AG04449 (cell line): ENCODE measurements around the gene KPNA2.
"Not testable (repeated sequence)": the region's sequence is repeated elsewhere in the genome, so short reads cannot be mapped to it uniquely, and the experiment has no call there.

Source experiments
- CTCF ChIA-PET: fragments of 350-600 bp; formaldehyde crosslinking; extraction: SDS; loops from one replicate; lab custom pipeline; 2021; ENCODE audit warnings: antibody characterized with exemption; lab: Yijun Ruan, JAX
- POLR2A ChIA-PET: fragments of 400-600, 350-600 bp; formaldehyde crosslinking; extraction: SDS; loops from one replicate; lab custom pipeline; 2020; ENCODE audit warnings: antibody characterized with exemption, inconsistent platforms; lab: Yijun Ruan, JAX
- DNase-seq: peaks from one replicate; pipeline ENCODE4 v3.0.0-alpha.2; 2010; ENCODE audit warnings: low read depth, low spot score
- H3K4me3 ChIP-seq: 2 replicates; pipeline ENCODE4 v1.5.1; 2011; ENCODE audit warnings: low read depth, mild to moderate bottlenecking, control low read depth, low read length
- CTCF ChIP-seq: IDR thresholded peaks from one replicate; pipeline ENCODE4 v1.5.1; 2011; ENCODE audit warnings: mild to moderate bottlenecking, moderate library complexity, low read length, control low read depth, inconsistent platforms; ENCODE audit not compliant: insufficient read depth; ENCODE audit errors: missing control alignments

Gene KPNA2

GRCh38 chr17:68080411-68081150 is 45.0 kb downstream of the KPNA2 start:
- ChIA-PET CTCF (no interaction called here), POLR2A (no interaction called here)
- DNase-seq = no peak
- no peak overlapping the region for H3K4me3 ChIP-seq
- no peak for TF ChIP-seq CTCF

- CTCF ChIA-PET = interaction anchor here (0.6 kb wide), 1 partner anchor 8 kb away, joined by 5 read pairs; no protein-coding TSS in a partner anchor
- POLR2A ChIA-PET, DNase-seq, H3K4me3 ChIP-seq: not testable (repeated sequence)
Observed at GRCh38 chr17:68081305-68082265, 46.0 kb downstream of the KPNA2 start.

GRCh38 chr17:68085771-68086381 is 50.3 kb downstream of the KPNA2 start:
- ChIA-PET CTCF (no interaction called here), POLR2A (no interaction called here)
- TF ChIP-seq CTCF = no peak
- no peak for DNase-seq
- no peak overlapping the region for H3K4me3 ChIP-seq

- CTCF ChIA-PET, DNase-seq, H3K4me3 ChIP-seq, POLR2A ChIA-PET: not testable (repeated sequence)
Observed at GRCh38 chr17:68086666-68087065, 51.1 kb downstream of the KPNA2 start.

GRCh38 chr17:68087131-68087623 is 51.6 kb downstream of the KPNA2 start:
- CTCF ChIA-PET, DNase-seq, H3K4me3 ChIP-seq: not testable (repeated sequence)
- POLR2A ChIA-PET = interaction anchor here (1.4 kb wide), 1 partner anchor 14 kb away, joined by 4 read pairs; no protein-coding TSS in a partner anchor

- POLR2A ChIA-PET = interaction anchor here (1.4 kb wide), 1 partner anchor 14 kb away, joined by 4 read pairs; no protein-coding TSS in a partner anchor
- DNase-seq = no peak
- H3K4me3 ChIP-seq = no peak overlapping the region
- no peak for TF ChIP-seq CTCF
- CTCF ChIA-PET = no interaction called here
Observed at GRCh38 chr17:68087851-68088250, 52.3 kb downstream of the KPNA2 start.

GRCh38 chr17:68089881-68090280 is 54.3 kb downstream of the KPNA2 start:
- CTCF ChIA-PET = no interaction called here

More at GRCh38 chr17:68089881-68090280, 54.3 kb downstream of the KPNA2 start:
- H3K4me3 ChIP-seq = no peak overlapping the region
- DNase-seq = no peak
- TF ChIP-seq CTCF = no peak
- POLR2A ChIA-PET = no interaction called here
